ENCODE data around the gene ITGA7.
"Not testable (repeated sequence)": the region's sequence is repeated elsewhere in the genome, so short reads cannot be mapped to it uniquely, and the experiment has no call there.

ITGA7 gene

GRCh38 chr12:55682087-55682796 lies 25.5 kb downstream of the ITGA7 start:
- DNase-seq (ENCODE audit: low spot score) = no peak

- DNase-seq (ENCODE audit: low spot score) = peak; percentile 46
These were observed 26.3 kb downstream of the ITGA7 start for GRCh38 chr12:55681142-55682077.

GRCh38 chr12:55679691-55680090 lies 28.0 kb downstream of the ITGA7 start:
- no peak for DNase-seq (ENCODE audit: low spot score)

- no peak for DNase-seq (ENCODE audit: low spot score)
These were observed 31.0 kb downstream of the ITGA7 start for GRCh38 chr12:55676707-55677106.

- DNase-seq (ENCODE audit: low spot score) = no peak
These were observed 32.0 kb downstream of the ITGA7 start for GRCh38 chr12:55675666-55676065.

GRCh38 chr12:55673638-55674037 lies 34.1 kb downstream of the ITGA7 start:
- no peak for DNase-seq (ENCODE audit: low spot score)

- no peak for DNase-seq (ENCODE audit: low spot score)
These were observed 36.0 kb downstream of the ITGA7 start for GRCh38 chr12:55671746-55672145.

GRCh38 chr12:55670276-55670675 lies 37.4 kb downstream of the ITGA7 start:
- DNase-seq (ENCODE audit: low spot score) = no peak

GRCh38 chr12:55666508-55666907 lies 41.2 kb downstream of the ITGA7 start:
- no peak for DNase-seq (ENCODE audit: low spot score)

GRCh38 chr12:55664826-55665225 lies 42.9 kb downstream of the ITGA7 start:
- DNase-seq (ENCODE audit: low spot score) = no peak

- no peak for DNase-seq (ENCODE audit: low spot score)
These were observed 44.3 kb downstream of the ITGA7 start for GRCh38 chr12:55663391-55663790.

GRCh38 chr12:55659486-55660385 lies 48.0 kb downstream of the ITGA7 start:
- DNase-seq (ENCODE audit: low spot score) = peak; percentile 20

GRCh38 chr12:55658635-55659391 lies 48.9 kb downstream of the ITGA7 start:
- no peak for DNase-seq (ENCODE audit: low spot score)

GRCh38 chr12:55658212-55658611 lies 49.5 kb downstream of the ITGA7 start:
- DNase-seq (ENCODE audit: low spot score) = no peak

- DNase-seq (ENCODE audit: low spot score) = no peak
These were observed 50.5 kb downstream of the ITGA7 start for GRCh38 chr12:55657212-55657611.

- no peak for DNase-seq (ENCODE audit: low spot score)
These were observed 53.0 kb downstream of the ITGA7 start for GRCh38 chr12:55654511-55655214.

GRCh38 chr12:55653031-55653430 lies 54.7 kb downstream of the ITGA7 start:
- DNase-seq (ENCODE audit: low spot score) = no peak

GRCh38 chr12:55652352-55652751 lies 55.4 kb downstream of the ITGA7 start:
- DNase-seq (ENCODE audit: low spot score) = no peak

GRCh38 chr12:55651299-55651683 lies 56.4 kb downstream of the ITGA7 start:
- no peak for DNase-seq (ENCODE audit: low spot score)

GRCh38 chr12:55650620-55651298 lies 56.9 kb downstream of the ITGA7 start:
- DNase-seq (ENCODE audit: low spot score) = not testable (repeated sequence)
